ENCODE measurements around the gene ZDHHC22. TPM values are rescaled to one million over a fixed set of nuclear protein-coding genes. Genes with fewer than 3 reads are reported as not detected.
A peak's percentile ranks its signal among the peaks of the same experiment; 100 is the strongest.

The ZDHHC22 gene
- total RNA-seq, 1 donor from 2014 or later, result not detected

DNA sequence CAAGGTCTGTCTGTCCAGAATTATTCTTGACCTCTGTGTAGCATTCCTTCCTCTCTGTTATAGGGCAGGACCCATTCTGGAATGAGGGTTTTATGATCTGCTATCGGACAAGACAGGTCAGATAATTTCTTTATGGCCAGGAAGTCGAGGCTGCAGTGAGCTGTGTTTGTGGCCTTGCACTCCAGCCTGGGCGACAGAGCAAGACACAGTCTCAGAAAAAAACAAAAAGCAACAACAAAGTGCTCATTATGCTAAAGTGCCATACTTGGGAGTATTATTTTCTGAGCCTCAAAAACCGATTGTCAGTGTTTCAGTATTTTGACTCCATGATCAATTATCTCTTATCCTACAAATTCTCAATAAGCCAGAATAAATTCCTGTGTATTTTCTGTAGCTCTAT, 39.4 kb downstream of the ZDHHC22 start:
- no peak for DNase-seq (ENCODE audit: low spot score)
- peaks cover 22% of the 10 kb centered on the region for H3K4me1 Mint-ChIP-seq (ENCODE audit: low read depth)
- H3K27ac Mint-ChIP-seq, result no peak overlapping the region
- no peaks in the 10 kb centered on the region for H3K27me3 Mint-ChIP-seq (ENCODE audit: insufficient read depth)
- H3K4me3 Mint-ChIP-seq, result no peak overlapping the region
- H3K9me3 Mint-ChIP-seq, result no peaks in the 10 kb centered on the region
- intact Hi-C loops (cut with micrococcal nuclease), result no loop called here
- peaks cover 8% of the 10 kb centered on the region for H3K36me3 Mint-ChIP-seq (ENCODE audit: low read depth)

DNA sequence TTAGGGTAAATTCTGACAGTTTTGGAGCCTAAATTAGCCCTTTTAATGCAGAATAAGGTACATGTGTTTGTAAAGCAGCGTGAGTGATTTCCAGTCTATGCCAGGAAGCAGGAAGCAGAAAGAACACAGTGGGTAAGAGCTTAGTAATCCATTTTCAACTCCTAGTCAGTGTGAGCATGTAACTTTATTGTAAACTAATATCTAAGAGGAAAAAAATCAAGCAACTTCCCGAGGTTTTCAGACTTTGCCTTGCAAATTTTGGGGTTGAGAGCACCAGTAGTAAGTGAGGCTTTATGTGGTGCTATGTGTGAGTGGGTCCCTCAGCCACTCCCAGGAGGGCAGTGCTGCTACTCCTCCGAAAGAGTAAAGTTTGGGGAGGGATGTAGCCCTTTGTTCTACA, 40.6 kb downstream of the ZDHHC22 start:
- H3K4me3 Mint-ChIP-seq, result peak overlapping the region; percentile 48
- no peaks in the 10 kb centered on the region for H3K27me3 Mint-ChIP-seq (ENCODE audit: insufficient read depth)
- no peaks in the 10 kb centered on the region for H3K9me3 Mint-ChIP-seq
- no peak for DNase-seq (ENCODE audit: low spot score)
- H3K4me1 Mint-ChIP-seq (ENCODE audit: low read depth), result peaks cover 34% of the 10 kb centered on the region
- peaks cover 2% of the 10 kb centered on the region for H3K36me3 Mint-ChIP-seq (ENCODE audit: low read depth)
- intact Hi-C loops (cut with micrococcal nuclease), result no loop called here
- H3K27ac Mint-ChIP-seq, result no peak overlapping the region

DNA sequence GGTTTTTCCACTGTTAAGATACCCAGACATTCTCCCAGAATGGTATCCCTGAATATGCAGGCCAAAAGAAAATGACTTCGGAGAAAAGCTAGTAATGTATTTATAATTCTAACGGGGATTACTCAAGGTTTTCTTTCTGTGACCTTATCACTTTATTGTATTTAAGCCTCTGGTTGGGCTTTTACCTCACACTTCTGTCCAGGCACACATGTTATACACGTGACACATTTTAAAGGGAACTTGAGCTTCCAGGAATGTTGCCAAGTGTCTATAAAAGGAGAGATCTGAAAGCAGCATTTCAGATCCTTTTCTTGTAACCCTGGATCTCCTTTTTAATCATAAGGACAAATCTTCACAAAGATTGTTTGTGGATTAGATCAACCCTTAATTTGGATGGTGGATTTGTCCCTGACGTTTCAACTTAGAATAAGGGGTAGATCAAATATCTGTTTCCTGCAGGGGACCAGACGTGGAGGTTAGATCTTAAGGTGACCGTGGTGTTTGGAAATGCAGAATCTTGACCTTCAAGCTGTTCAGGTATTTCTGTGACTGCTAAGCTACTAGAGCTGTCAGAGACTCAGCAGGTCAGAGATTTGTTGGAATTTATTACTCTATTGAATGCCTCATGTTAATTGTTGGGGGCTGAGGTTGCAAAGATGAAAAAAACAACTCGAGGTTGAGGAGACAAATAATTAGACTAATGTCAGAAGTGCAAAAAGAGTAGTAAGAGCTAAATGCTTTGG, 42.0 kb downstream of the ZDHHC22 start:
- Mint-ChIP-seq H3K4me1 (ENCODE audit: low read depth) (peaks cover 39% of the 10 kb centered on the region), H3K9me3 (no peaks in the 10 kb centered on the region), H3K36me3 (ENCODE audit: low read depth) (peaks cover 2% of the 10 kb centered on the region), H3K27me3 (ENCODE audit: insufficient read depth) (peaks cover 3% of the 10 kb centered on the region), H3K4me3 (peak overlapping the region; percentile 96), H3K27ac (peak overlapping the region; percentile 97)
- no peak for DNase-seq (ENCODE audit: low spot score)
- intact Hi-C loops (cut with micrococcal nuclease), result loop anchor here (2.0 to 5.0 kb wide), 2 partner anchors 277 to 518 kb away; partner anchors contain the start of genes SAMD15, SPTLC2 and TMED8

DNA sequence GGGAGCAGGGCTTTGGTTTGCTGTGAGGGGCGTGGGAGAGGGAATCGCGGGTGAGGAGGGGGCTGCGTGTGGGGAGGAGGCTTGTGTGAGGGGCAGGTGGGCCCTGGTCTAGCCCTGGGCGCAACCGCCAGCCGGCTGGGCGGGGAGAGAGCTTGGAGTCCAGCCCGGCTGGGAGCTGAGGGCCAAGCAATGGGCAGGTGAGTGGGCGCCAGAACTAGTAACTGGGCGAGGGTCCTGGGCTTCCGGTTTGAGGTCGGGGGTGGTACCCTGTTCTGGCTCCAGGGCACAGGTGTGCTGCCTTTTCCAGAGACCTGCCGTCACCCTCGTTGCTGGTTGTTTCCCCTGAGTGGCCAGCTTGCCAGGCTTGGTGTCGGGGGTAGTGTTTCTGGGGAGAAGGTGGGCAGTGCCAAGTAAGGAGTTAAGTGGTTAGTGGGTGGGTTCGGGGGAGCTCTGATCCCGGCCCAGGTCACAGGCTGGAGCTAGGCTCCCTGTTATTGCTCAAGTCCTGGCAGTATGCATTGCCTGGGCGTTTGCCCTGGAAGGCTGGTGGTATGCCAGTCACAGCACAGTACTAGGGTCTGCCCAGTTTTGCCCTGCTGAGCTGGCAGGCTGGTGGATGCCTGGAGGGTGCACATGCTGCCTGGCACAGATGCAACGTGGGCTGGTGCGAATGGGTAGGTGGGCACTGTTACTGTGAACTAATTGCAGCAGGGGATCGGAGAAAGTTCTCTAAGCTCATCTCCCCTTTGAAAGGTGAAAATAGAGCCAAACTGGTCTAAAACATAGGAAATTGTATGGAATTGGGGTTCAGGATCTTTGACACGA, 42.9 kb downstream of the ZDHHC22 start:
- H3K9me3 Mint-ChIP-seq, result no peaks in the 10 kb centered on the region
- H3K4me1 Mint-ChIP-seq (ENCODE audit: low read depth), result peaks cover 40% of the 10 kb centered on the region
- DNase-seq (ENCODE audit: low spot score), result peak; percentile 11
- peak overlapping the region; percentile 97 for H3K27ac Mint-ChIP-seq
- peaks cover 2% of the 10 kb centered on the region for H3K36me3 Mint-ChIP-seq (ENCODE audit: low read depth)
- H3K27me3 Mint-ChIP-seq (ENCODE audit: insufficient read depth), result peaks cover 4% of the 10 kb centered on the region
- intact Hi-C loops (cut with micrococcal nuclease), result loop anchor here (1.0 to 5.0 kb wide), 12 partner anchors 58 to 610 kb away; partner anchors contain the start of genes ALKBH1, ANGEL1, IRF2BPL and POMT2
- peak overlapping the region; percentile 96 for H3K4me3 Mint-ChIP-seq

DNA sequence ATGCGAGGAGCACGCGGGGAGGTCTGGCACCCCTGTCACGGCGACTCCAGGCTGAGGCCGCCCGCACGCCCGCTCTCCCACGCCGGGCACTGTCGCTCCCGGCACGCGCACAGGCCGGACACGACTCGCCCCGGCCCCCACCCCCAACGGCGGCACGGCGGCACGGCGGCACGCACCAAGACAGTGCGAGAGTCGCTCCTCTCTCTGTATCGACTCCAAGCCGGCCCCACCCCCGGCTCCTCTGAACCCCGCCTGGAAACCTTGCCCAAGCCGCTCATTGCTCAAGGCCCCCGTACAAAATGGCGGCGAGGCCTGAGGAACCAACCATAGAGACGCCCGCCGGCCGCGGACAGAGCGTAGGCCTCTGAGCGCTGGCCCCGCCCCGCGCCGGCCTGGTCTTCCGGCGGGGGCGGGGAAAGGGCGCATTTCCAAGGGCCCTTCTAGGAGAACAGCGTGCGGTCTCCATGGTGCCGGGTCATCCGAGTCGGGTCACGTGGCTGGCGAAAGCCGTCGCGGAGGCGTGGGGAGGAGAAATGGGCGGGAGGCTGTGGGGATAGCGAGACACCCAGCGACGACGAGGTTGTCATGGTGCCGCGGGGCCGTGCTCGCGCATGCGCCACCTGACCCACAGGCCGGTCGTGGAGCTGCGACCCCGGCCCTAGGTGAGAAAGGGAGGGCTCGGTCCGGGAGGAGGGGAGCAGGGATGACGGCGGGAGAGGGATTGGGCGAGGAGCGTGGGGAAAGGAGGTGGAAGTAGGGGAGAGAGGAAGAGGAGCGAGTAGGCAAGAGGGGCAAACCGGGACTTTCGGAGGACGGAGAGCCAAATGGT, 43.7 kb downstream of the ZDHHC22 start, which contains the start of gene CIPC:
Gene CIPC (plus strand): TSS at position 559 of the 829 bp plus-strand sequence. CDS start 7,451 bp downstream, outside the sequence.
- peak; percentile 99 for DNase-seq (ENCODE audit: low spot score)
- Mint-ChIP-seq H3K9me3 (no peaks in the 10 kb centered on the region), H3K27me3 (ENCODE audit: insufficient read depth) (peaks cover 4% of the 10 kb centered on the region), H3K4me3 (peak within 1 kb of the TSS; percentile 96), H3K27ac (peak within 1 kb of the TSS; percentile 97), H3K36me3 (ENCODE audit: low read depth) (peaks cover 2% of the 10 kb centered on the region), H3K4me1 (ENCODE audit: low read depth) (peaks cover 40% of the 10 kb centered on the region)
- intact Hi-C loops (cut with micrococcal nuclease), result loop anchor here (1.0 to 5.0 kb wide), 14 partner anchors 27 to 610 kb away; partner anchors contain the start of genes ALKBH1, ANGEL1, IRF2BPL and POMT2

DNA sequence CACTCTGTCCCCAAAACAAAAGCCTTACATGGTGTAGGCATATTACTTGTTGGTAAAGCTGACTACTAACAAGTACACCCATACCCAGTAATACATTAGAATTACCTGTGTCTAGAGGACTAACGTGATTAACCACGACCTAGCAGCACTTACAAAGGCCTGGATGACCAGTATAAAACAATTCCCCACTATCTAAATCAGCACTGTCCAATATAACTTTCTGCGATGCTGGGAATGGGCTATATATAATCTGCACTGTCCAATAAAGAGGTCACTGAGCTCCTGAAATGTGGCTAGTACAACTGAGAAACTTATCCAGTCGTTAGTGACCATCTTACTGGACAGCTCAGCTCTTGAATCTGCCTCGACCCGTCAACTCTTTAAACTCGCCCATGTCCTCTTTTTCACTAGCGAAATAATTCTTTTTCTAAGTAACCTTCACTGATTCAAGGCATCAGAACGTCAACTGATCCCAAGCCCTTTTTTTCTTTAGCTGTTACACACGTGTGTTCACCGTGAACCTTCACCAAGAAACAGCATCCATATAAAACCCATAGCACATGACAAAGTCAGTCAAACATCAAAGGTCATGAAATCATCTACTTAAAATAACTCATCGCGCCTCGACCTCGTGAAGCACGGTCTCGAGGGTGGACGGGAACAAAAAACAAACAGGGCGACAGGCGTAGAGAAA, 44.4 kb downstream of the ZDHHC22 start:
- DNase-seq (ENCODE audit: low spot score), result no peak
- Mint-ChIP-seq H3K9me3 (no peaks in the 10 kb centered on the region), H3K36me3 (ENCODE audit: low read depth) (peaks cover 2% of the 10 kb centered on the region), H3K4me1 (ENCODE audit: low read depth) (peaks cover 40% of the 10 kb centered on the region), H3K4me3 (peak overlapping the region; percentile 96), H3K27ac (peak overlapping the region; percentile 97), H3K27me3 (ENCODE audit: insufficient read depth) (peaks cover 4% of the 10 kb centered on the region)
- intact Hi-C loops (cut with micrococcal nuclease), result loop anchor here (1.0 to 5.0 kb wide), 3 partner anchors 28 to 520 kb away; partner anchors contain the start of gene SPTLC2

DNA sequence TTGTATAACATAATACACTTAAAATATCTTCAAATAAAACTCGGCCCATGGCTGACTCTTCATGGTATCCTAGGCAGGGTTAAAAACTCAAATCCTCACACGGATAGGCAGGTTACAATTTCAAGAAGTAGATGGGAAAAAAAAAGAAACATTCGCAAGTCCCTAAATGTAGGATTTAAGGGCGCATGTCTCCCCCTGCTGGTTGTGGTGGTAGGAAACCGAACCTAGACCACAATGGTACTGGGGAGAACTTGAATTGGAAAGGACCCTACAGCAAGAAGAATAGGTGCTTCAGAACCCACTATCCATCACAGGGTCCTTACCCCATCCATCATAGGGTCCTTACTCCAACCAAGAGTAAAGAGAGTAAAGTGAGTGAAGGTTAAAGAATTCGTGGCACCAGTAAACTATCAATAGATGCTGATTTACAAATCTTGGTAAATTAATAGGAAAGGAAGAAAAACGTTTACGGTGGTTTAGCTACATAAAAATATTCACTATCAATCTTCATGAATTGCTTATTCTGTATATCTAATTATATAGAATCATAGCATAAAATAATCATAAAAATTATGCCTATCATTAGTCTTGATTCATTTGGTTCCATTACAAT, 46.8 kb downstream of the ZDHHC22 start:
- peak; percentile 68 for DNase-seq (ENCODE audit: low spot score)
- Mint-ChIP-seq H3K4me1 (ENCODE audit: low read depth) (peaks cover 33% of the 10 kb centered on the region), H3K27ac (no peak overlapping the region), H3K9me3 (peaks cover 10% of the 10 kb centered on the region), H3K36me3 (ENCODE audit: low read depth) (peaks cover 2% of the 10 kb centered on the region), H3K27me3 (ENCODE audit: insufficient read depth) (peaks cover 8% of the 10 kb centered on the region), H3K4me3 (peak overlapping the region; percentile 28)
- intact Hi-C loops (cut with micrococcal nuclease), result loop anchor here (1.0 to 5.0 kb wide), 6 partner anchors 24 to 523 kb away; partner anchors contain the start of gene SPTLC2

DNA sequence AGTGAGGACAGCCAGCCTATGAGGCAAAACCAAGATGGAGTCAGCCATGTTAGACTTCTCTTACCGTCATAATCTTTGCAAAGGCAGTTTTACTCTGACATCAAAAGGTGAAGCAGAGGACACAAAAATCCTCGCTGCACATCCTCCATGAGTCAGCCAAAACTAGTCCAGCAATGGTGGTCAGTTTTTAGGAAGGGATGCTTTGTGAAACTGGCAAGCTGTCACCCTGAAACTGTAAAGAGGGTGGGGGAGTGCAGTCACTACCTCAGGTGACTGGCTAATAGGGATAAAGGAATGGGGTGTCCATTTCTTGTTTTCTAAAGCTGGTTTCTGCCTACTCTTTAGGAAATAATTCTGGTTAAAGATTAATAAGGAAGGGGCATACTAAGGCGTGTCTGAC, 48.9 kb downstream of the ZDHHC22 start:
- Mint-ChIP-seq H3K9me3 (peaks cover 11% of the 10 kb centered on the region), H3K36me3 (ENCODE audit: low read depth) (peaks cover 2% of the 10 kb centered on the region), H3K4me3 (no peak overlapping the region), H3K27me3 (ENCODE audit: insufficient read depth) (peaks cover 15% of the 10 kb centered on the region), H3K27ac (no peak overlapping the region), H3K4me1 (ENCODE audit: low read depth) (peaks cover 21% of the 10 kb centered on the region)
- intact Hi-C loops (cut with micrococcal nuclease), result no loop called here
- DNase-seq (ENCODE audit: low spot score), result no peak

DNA sequence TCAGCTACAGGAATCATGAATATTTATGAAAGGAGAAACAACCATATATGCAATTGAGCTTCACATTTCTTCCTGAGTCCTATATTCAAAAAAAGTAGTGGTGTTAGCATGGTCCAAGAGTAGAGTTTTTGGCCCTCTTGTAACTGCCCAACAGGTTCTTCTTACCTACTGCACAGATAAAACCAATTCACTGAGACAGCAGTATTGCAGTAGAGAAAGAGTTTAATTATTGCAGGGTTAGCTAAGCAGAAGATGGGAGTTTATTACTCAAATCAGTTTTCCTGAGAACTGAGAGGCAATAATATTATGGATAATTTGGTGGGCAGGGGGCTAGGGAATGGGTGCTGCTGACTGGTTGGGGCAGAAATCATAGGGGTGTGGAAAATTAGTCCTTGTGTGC, 50.1 kb downstream of the ZDHHC22 start:
- Mint-ChIP-seq H3K27me3 (ENCODE audit: insufficient read depth) (peaks cover 16% of the 10 kb centered on the region), H3K4me1 (ENCODE audit: low read depth) (peaks cover 12% of the 10 kb centered on the region), H3K36me3 (ENCODE audit: low read depth) (no peaks in the 10 kb centered on the region), H3K9me3 (peaks cover 11% of the 10 kb centered on the region), H3K27ac (no peak overlapping the region), H3K4me3 (no peak overlapping the region)
- intact Hi-C loops (cut with micrococcal nuclease), result no loop called here
- no peak for DNase-seq (ENCODE audit: low spot score)

DNA sequence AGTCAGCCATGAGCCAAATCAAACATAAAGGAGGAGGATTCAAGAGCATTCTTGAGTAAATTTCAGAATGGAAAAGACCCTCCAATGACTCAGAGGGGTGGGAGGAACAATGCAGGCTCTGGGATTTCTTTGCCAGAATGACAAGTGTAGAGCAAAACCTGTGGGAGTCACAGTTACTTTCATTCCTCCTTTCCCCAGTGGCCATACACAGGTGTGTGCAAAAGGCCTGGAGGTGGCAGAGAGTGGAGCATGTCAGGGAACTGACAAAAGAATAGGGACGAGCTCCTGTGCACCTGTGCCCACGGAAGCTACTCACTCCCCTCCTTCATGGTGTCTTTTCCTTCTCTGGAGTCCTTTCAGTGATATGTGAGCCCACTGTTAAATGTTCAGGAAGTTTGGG, 52.9 kb downstream of the ZDHHC22 start:
- H3K4me1 Mint-ChIP-seq (ENCODE audit: low read depth), result peaks cover 6% of the 10 kb centered on the region
- H3K36me3 Mint-ChIP-seq (ENCODE audit: low read depth), result no peaks in the 10 kb centered on the region
- DNase-seq (ENCODE audit: low spot score), result no peak
- H3K4me3 Mint-ChIP-seq, result no peak overlapping the region
- peaks cover 12% of the 10 kb centered on the region for H3K27me3 Mint-ChIP-seq (ENCODE audit: insufficient read depth)
- H3K27ac Mint-ChIP-seq, result no peak overlapping the region
- peaks cover 11% of the 10 kb centered on the region for H3K9me3 Mint-ChIP-seq
- intact Hi-C loops (cut with micrococcal nuclease), result no loop called here

DNA sequence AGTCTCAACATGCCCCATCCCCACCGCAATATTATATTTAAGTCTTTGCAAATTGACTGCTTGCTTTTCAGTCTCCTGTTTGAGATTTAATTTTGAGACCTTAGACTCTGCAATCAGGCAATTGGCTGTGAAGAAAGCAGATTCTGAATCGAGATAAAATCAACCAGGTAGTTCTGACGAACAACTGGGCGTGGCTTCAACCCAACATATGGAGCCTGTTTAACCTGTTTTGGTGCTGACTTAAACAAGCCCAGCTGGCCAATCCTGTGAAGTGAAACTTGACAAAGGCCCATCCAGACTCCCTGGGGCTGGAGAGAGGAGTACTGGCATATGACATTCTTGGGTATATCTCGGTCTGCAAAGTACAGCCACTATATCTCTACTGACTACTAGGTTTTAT, 53.4 kb downstream of the ZDHHC22 start:
- Mint-ChIP-seq H3K36me3 (ENCODE audit: low read depth) (no peaks in the 10 kb centered on the region), H3K9me3 (peaks cover 11% of the 10 kb centered on the region), H3K27me3 (ENCODE audit: insufficient read depth) (peaks cover 12% of the 10 kb centered on the region), H3K4me1 (ENCODE audit: low read depth) (peaks cover 6% of the 10 kb centered on the region), H3K27ac (no peak overlapping the region), H3K4me3 (no peak overlapping the region)
- intact Hi-C loops (cut with micrococcal nuclease), result no loop called here
- no peak for DNase-seq (ENCODE audit: low spot score)
